ENCODE measurements around the gene TENM4. TPM values are rescaled to one million over a fixed set of nuclear protein-coding genes. Genes with fewer than 3 reads are reported as not detected.
A peak's percentile ranks its signal among the peaks of the same experiment; 100 is the strongest.

The TENM4 gene
- total RNA-seq, 2 donors from 2014 or later: 68.2 to 130 TPM

- Histone ChIP-seq H3K4me1 (ENCODE audit: control insufficient read depth, insufficient read depth, low read length) (peaks cover 5% of the 10 kb centered on the region), H3K27me3 (ENCODE audit: control insufficient read depth, insufficient read depth, low read length, poor library complexity, severe bottlenecking) (no peaks in the 10 kb centered on the region), H3K27ac (ENCODE audit: low read depth, low read length) (no peak overlapping the region), H3K9me3 (ENCODE audit: control insufficient read depth, low read length) (no peaks in the 10 kb centered on the region), H3K9ac (ENCODE audit: extremely low read depth, low read length, poor library complexity, severe bottlenecking) (no peak overlapping the region), H3K4me3 (ENCODE audit: low read length) (no peak overlapping the region), H3K36me3 (ENCODE audit: control insufficient read depth, insufficient read depth, low read length) (no peaks in the 10 kb centered on the region)
- H3K9me3 Mint-ChIP-seq: no peaks in the 10 kb centered on the region
- H3K27ac Mint-ChIP-seq: no peak overlapping the region
- 93 to 100% methylated on average over 4 of the region's 4 CpGs for WGBS, 2 experiments (ENCODE audit: insufficient coverage in 1 of 2, insufficient read length in 1 of 2)
- H3K27me3 Mint-ChIP-seq (ENCODE audit: insufficient read depth): no peaks in the 10 kb centered on the region
- no peak overlapping the region for H3K4me3 Mint-ChIP-seq
- peak; percentile 55 for TF ChIP-seq CTCF (conservative IDR thresholded peaks at IDR 0.05)
- DNase-seq: peak; percentile 20
- peaks cover 6% of the 10 kb centered on the region for H3K36me3 Mint-ChIP-seq (ENCODE audit: low read depth)
- peaks cover 23% of the 10 kb centered on the region for H3K4me1 Mint-ChIP-seq
Observed at GRCh38 chr11:79259800-79260199, 181.0 kb downstream of the TENM4 start.

- Mint-ChIP-seq H3K36me3 (ENCODE audit: low read depth) (peaks cover 7% of the 10 kb centered on the region), H3K27ac (no peak overlapping the region), H3K4me1 (peaks cover 13% of the 10 kb centered on the region), H3K27me3 (ENCODE audit: insufficient read depth) (no peaks in the 10 kb centered on the region), H3K4me3 (no peak overlapping the region), H3K9me3 (no peaks in the 10 kb centered on the region)
- Histone ChIP-seq H3K36me3 (ENCODE audit: control insufficient read depth, insufficient read depth, low read length) (no peaks in the 10 kb centered on the region), H3K9me3 (ENCODE audit: control insufficient read depth, low read length) (no peaks in the 10 kb centered on the region), H3K27me3 (ENCODE audit: control insufficient read depth, insufficient read depth, low read length, poor library complexity, severe bottlenecking) (no peaks in the 10 kb centered on the region), H3K4me3 (ENCODE audit: low read length) (no peak overlapping the region), H3K27ac (ENCODE audit: low read depth, low read length) (no peak overlapping the region), H3K4me1 (ENCODE audit: control insufficient read depth, insufficient read depth, low read length) (peaks cover 2% of the 10 kb centered on the region), H3K9ac (ENCODE audit: extremely low read depth, low read length, poor library complexity, severe bottlenecking) (no peak overlapping the region)
- no peak for DNase-seq
- 84% methylated on average over 2 to 4 of the region's 4 CpGs for WGBS, 2 experiments (ENCODE audit: insufficient coverage in 1 of 2, insufficient read length in 1 of 2)
- no peak for TF ChIP-seq CTCF (conservative IDR thresholded peaks at IDR 0.05)
Observed at GRCh38 chr11:79258576-79258975, 182.3 kb downstream of the TENM4 start.

GRCh38 chr11:79255965-79256364 is 184.9 kb downstream of the TENM4 start:
- H3K27ac Mint-ChIP-seq: no peak overlapping the region
- peaks cover 7% of the 10 kb centered on the region for H3K36me3 Mint-ChIP-seq (ENCODE audit: low read depth)
- Histone ChIP-seq H3K4me3 (ENCODE audit: low read length) (no peak overlapping the region), H3K27me3 (ENCODE audit: control insufficient read depth, insufficient read depth, low read length, poor library complexity, severe bottlenecking) (no peaks in the 10 kb centered on the region), H3K9ac (ENCODE audit: extremely low read depth, low read length, poor library complexity, severe bottlenecking) (no peak overlapping the region), H3K9me3 (ENCODE audit: control insufficient read depth, low read length) (no peaks in the 10 kb centered on the region), H3K4me1 (ENCODE audit: control insufficient read depth, insufficient read depth, low read length) (no peaks in the 10 kb centered on the region), H3K27ac (ENCODE audit: low read depth, low read length) (no peak overlapping the region), H3K36me3 (ENCODE audit: control insufficient read depth, insufficient read depth, low read length) (no peaks in the 10 kb centered on the region)
- H3K4me3 Mint-ChIP-seq: no peak overlapping the region
- DNase-seq: no peak
- peaks cover 4% of the 10 kb centered on the region for H3K4me1 Mint-ChIP-seq
- no peaks in the 10 kb centered on the region for H3K9me3 Mint-ChIP-seq
- no peak for TF ChIP-seq CTCF (conservative IDR thresholded peaks at IDR 0.05)
- 85% methylated on average over 3 of the region's 3 CpGs; no CpG with 5 or more reads in 1 of the 2 experiments for WGBS, 2 experiments (ENCODE audit: insufficient coverage in 1 of 2, insufficient read length in 1 of 2)
- H3K27me3 Mint-ChIP-seq (ENCODE audit: insufficient read depth): no peaks in the 10 kb centered on the region

All from endodermal cell (in vitro differentiated cells).